Kidney (tissue), 14 donors: Measurements from ENCODE around the gene ANO2. TPM values are rescaled to one million over a fixed set of nuclear protein-coding genes. Genes with fewer than 3 reads are reported as not detected.

Experiments
- DNase-seq, 5 donors: peaks; one replicate each; pipeline ENCODE4 v3.0.0-alpha.2; 2013 to 2020
- FAIRE-seq: peaks from 2 replicates; lab custom pipeline; 2012; peaks lifted over from hg19 to GRCh38; lab: Jason Lieb, UNC
- H3K27ac ChIP-seq, 2 donors: one replicate each; pipeline ENCODE4 v1.7.0; 2013; ENCODE audit warnings: low read depth in 2 of 2, low read length in 2 of 2, inconsistent platforms in 1 of 2
- H3K27me3 ChIP-seq: one replicate; pipeline ENCODE4 v1.7.1; 2013; ENCODE audit warnings: low read length, inconsistent platforms; ENCODE audit not compliant: control insufficient read depth, insufficient read depth
- H3K36me3 ChIP-seq, 3 donors: one replicate each; pipeline versions ENCODE4 v1.7.0 to v1.7.1; 2013; ENCODE audit warnings: low read length in 3 of 3, control low read depth in 1 of 3, inconsistent platforms in 1 of 3; ENCODE audit not compliant: insufficient read depth in 3 of 3, control insufficient read depth in 2 of 3
- H3K4me1 ChIP-seq, 3 donors: one replicate each; pipeline versions ENCODE4 v1.7.0 to v1.7.1; 2013; ENCODE audit warnings: low read length in 3 of 3, inconsistent platforms in 1 of 3, low read depth in 1 of 3; ENCODE audit not compliant: control insufficient read depth in 2 of 3, insufficient read depth in 2 of 3
- H3K4me3 ChIP-seq, 3 donors: one replicate each; pipeline versions ENCODE4 v1.7.0 to v1.8.1; 2013; ENCODE audit warnings: low read length in 3 of 3, control low read depth in 1 of 3, inconsistent platforms in 1 of 3
- H3K9ac ChIP-seq, 3 donors: one replicate each; pipeline versions ENCODE4 v1.7.0 to v1.7.1; 2013; ENCODE audit warnings: low read length in 3 of 3, control low read depth in 1 of 3, inconsistent platforms in 1 of 3
- H3K9me3 ChIP-seq, 3 donors: one replicate each; pipeline versions ENCODE4 v1.7.0 to v1.7.1; 2013; ENCODE audit warnings: low read length in 3 of 3, control low read depth in 1 of 3, inconsistent platforms in 1 of 3; ENCODE audit not compliant: control insufficient read depth in 2 of 3, insufficient read depth in 1 of 3
- CTCF ChIP-seq: IDR thresholded peaks from 3 replicates; pipeline ENCODE4 v1.5.1; 2012; ENCODE audit warnings: mild to moderate bottlenecking, moderate library complexity, borderline replicate concordance; ENCODE audit not compliant: insufficient read depth; ENCODE audit errors: extremely low read depth
- intact Hi-C: fragments of 100-400 bp; cut with DNase I; formaldehyde crosslinking; loops from one replicate; pipeline ENCODE4 v1.11.1; 2022
- polyA plus RNA-seq: library from polyadenylated mRNA; stranded (reverse); fragments of 350-450 nt; fragmentation: Illumina TruSeq; extraction: RNeasy Lipid Tissue Mini Kit (QIAGEN cat#74804); gene quantifications from one replicate; pipeline ENCODE4 v1.2.3, GENCODE V29; 2014; ENCODE audit warnings: low read depth, low replicate concordance; ENCODE audit not compliant: insufficient read depth
- total RNA-seq: library from RNA; stranded (reverse); fragmentation: NEBNext Ultra II Directional; extraction: Animal tissue kit (Norgen Biotek cat#: 25700); gene quantifications from one replicate; pipeline ENCODE4 v1.2.1, GENCODE V29; 2021
- donor health status: control.
- donor health status: control.
- donor health status: control.
- donor health status: control.
- donor health status: control.
- donor health status: DM: yes; HTN: yes; CAD: no.
- donor health status: Normal renal cell carcinoma (clear cell type).

ANO2 gene
- total and polyA plus RNA-seq, 2 donors from 2014 or later: 0.34 to 4.4 TPM

- no peak for TF ChIP-seq CTCF
- no peak for FAIRE-seq
- Histone ChIP-seq H3K36me3 (no peaks in the 10 kb centered on the region), H3K4me3 (no peak overlapping the region), H3K4me1 (no peaks in the 10 kb centered on the region), H3K9ac (no peak overlapping the region), H3K9me3 (no peaks in the 10 kb centered on the region), H3K27ac (no peak overlapping the region), H3K27me3 (no peaks in the 10 kb centered on the region)
- DNase-seq: no peak
- intact Hi-C loops: no loop called here
Measured at GRCh38 chr12:5789469-5789968, 155.5 kb downstream of the ANO2 start.

- H3K27ac ChIP-seq: no peak overlapping the region
- no peak overlapping the region for H3K4me3 ChIP-seq
- DNase-seq: no peak
- no peaks in the 10 kb centered on the region for H3K9me3 ChIP-seq
- no peak for TF ChIP-seq CTCF
- H3K9ac ChIP-seq: no peak overlapping the region
- H3K36me3 ChIP-seq: no peaks in the 10 kb centered on the region
- intact Hi-C loops: no loop called here
- FAIRE-seq: no peak
- H3K4me1 ChIP-seq: no peaks in the 10 kb centered on the region
- no peaks in the 10 kb centered on the region for H3K27me3 ChIP-seq
Measured at GRCh38 chr12:5787828-5788227, 157.2 kb downstream of the ANO2 start.

GRCh38 chr12:5785601-5786000 is 159.5 kb downstream of the ANO2 start:
- Histone ChIP-seq H3K27ac (no peak overlapping the region), H3K9ac (no peak overlapping the region), H3K4me3 (no peak overlapping the region), H3K27me3 (no peaks in the 10 kb centered on the region), H3K4me1 (peaks cover 0 to 3% (median 0%) of the 10 kb centered on the region in 3 donors), H3K9me3 (no peaks in the 10 kb centered on the region), H3K36me3 (no peaks in the 10 kb centered on the region)
- no peak for TF ChIP-seq CTCF
- DNase-seq: no peak
- intact Hi-C loops: no loop called here
- no peak for FAIRE-seq
